HG03066 (cell line): ENCODE results near the gene PDS5A.
"Not testable (repeated sequence)": the region's sequence is repeated elsewhere in the genome, so short reads cannot be mapped to it uniquely, and the experiment has no call there.

Experiments
- ATAC-seq: cut with Tn5 transposase; IDR thresholded peaks from one replicate; pipeline ENCODE4 v1.9.1; 2021; ENCODE audit warnings: low read depth; ENCODE audit not compliant: unreplicated experiment

Gene PDS5A

DNA sequence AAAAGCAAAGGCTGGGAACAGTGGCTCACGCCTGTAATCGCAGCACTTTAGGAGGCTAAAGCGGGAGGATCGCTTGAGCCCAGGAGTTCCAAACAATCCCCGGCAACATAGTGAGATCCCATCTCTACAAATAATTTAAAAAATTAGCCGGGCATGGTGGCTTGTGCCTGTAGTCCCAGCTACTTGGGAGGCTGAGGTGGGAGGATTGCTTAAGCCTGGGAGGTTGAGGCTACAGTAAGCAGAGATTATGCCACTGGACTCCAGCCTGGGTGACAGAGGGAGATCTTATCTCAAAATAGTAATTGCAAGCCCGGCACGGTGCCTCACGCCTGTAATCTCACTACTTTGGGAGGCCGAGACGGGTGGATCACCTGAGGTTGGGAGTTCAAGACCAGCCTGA is 139.3 kb downstream of the PDS5A start:
- ATAC-seq: not testable (repeated sequence)

DNA sequence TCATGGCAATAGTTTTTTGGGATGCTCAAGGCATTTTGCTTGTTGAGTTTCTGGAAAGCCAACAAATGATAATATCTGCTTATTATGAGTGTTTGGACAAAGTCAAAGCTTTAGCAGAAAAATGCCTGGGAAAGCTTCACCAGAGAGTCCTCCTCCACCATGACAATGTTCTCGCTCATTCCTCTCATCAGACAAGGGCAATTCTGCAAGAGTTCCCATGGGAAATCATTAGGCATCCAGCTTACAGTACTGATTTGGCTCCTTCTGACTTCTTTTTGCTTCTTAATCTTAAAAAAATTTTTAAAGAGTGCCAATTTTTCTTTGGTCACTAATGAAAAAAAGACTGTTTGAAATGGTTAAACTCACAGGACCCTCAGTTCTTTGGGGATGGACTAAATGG is 143.4 kb downstream of the PDS5A start:
- no peak for ATAC-seq

- ATAC-seq: no peak
These were observed 151.9 kb downstream of the PDS5A start for GRCh38 chr4:39825741-39826231.

GRCh38 chr4:39825090-39825489 is 152.6 kb downstream of the PDS5A start:
- no peak for ATAC-seq

DNA sequence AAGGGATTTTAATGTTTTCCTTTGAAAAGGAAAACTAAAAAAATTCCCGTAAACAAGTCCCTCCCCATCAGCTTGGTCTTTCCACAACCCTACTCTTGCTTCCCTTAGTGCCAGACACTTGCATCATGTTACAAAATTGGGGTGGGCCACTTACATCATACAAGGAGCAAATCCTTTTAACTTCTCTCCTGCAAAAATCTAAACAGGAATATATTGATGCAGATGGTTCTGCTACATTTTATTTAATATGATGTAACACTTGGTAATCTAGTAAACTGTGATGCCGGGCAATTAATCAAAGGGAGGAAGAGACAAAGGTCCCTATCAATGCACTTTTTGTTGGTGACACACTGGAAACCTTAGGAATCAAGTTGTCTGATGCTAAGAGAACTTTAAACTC is 154.5 kb downstream of the PDS5A start:
- no peak for ATAC-seq

DNA sequence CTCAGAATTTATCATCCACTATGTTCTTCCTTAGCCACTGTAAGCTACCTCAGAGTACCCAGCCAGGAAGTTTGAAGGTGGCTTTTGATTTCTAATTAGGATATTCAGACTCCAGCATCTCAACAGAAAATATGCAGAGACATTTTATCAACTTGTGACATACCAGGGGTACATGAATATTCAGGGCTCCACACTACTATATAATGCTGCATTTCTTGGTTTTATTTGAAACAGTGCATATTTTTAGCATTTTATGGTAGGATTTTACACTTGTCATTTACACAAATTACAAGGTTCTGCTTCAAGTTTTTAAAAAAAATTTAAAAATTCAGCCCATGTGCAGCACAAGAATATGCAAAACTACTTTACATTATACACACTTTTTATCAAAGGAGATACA is 155.0 kb downstream of the PDS5A start:
- ATAC-seq: no peak

GRCh38 chr4:39821951-39822350 is 155.8 kb downstream of the PDS5A start:
- ATAC-seq: no peak

- ATAC-seq: no peak
These were observed 157.5 kb downstream of the PDS5A start for GRCh38 chr4:39820186-39820585.

GRCh38 chr4:39818646-39819045 is 159.1 kb downstream of the PDS5A start:
- no peak for ATAC-seq

GRCh38 chr4:39814403-39815185 is 163.1 kb downstream of the PDS5A start:
- ATAC-seq: no peak

GRCh38 chr4:39813761-39814160 is 163.9 kb downstream of the PDS5A start:
- not testable (repeated sequence) for ATAC-seq

GRCh38 chr4:39813033-39813432 is 164.7 kb downstream of the PDS5A start:
- not testable (repeated sequence) for ATAC-seq

GRCh38 chr4:39812500-39812899 is 165.2 kb downstream of the PDS5A start:
- no peak for ATAC-seq

DNA sequence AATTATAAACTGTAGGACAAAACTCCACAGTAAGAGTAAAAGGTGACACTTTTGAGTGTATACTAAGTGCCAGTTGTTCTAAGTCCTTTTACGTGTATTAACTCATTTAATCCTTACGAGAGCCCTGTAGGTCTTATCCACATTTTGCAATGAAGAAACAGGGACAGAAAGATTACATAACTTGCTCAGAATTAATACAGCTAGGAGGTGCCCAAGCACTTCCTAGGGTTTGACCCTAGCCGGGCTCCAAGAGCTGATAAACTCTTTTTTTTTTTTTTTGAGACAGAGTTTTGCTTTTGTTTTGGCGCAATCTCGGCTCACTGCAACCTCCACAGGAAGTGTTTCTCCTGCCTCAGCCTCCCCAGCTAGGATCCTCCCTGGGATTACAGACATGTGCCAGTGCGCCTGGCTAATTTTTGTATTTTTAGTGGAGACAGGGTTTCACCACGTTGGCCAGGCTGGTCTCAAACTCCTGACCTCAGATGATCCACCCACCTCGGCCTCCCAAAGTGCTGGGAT is 169.4 kb downstream of the PDS5A start:
- ATAC-seq: no peak

- ATAC-seq: no peak
These were observed 175.7 kb downstream of the PDS5A start for GRCh38 chr4:39802005-39802404.

- not testable (repeated sequence) for ATAC-seq
These were observed 184.7 kb downstream of the PDS5A start for GRCh38 chr4:39792976-39793375.

DNA sequence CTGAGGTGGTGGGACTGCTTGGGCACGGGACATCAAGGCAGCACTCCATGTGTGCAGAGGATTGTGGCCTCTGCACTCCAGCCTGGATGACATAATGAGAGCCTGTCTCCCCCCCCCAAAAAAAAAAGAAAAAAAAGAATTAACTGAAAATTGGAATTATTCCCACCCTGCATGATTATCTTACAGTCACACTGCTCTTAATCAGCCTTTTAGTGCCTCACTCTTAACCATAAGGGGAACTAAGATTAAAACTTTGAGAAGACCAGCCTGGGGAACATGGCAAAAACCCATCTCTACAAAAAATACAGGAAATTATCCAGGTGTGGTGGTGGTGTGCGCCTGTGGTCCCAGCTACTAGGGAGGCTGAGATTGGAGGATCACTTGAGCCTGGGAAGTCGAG is 185.2 kb downstream of the PDS5A start:
- no peak for ATAC-seq

DNA sequence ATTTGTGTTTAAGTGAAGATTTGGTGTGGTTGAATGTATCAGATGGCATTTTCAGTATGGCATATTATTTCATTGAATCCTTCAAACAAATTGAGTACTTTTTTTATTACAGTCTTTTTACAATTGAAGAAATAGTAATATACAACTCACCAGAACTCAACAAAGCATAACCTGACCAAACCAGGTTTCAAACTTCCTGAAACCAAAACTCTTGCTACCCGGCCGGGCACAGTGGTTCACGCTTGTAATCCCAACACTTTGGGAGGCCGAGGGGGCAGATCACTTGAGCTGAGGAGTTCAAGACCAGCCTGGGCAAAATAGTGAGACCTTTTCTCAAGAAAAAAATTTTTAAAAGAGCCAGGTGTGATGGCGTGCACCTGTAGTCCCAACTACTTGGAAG is 185.6 kb downstream of the PDS5A start:
- no peak for ATAC-seq

- ATAC-seq: no peak
These were observed 190.9 kb downstream of the PDS5A start for GRCh38 chr4:39786838-39787237.

DNA sequence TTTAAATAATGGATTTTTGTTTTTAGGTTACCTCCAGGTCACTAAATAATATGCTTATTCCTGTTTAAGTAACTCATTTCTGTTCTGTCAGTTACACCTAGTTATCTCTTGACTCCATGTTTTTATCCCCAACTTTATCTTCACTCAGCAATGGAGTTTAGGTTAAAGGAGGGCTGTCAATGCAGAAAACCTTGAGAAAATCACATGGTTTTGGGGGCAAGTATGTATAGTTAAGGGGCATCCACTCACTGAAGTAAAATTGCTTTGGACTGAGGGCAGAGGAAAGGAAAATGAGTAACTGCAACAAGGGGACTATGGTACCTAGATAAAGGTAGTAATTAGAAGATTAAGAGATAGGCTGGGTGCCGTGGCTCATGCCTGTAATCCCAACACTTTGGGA is 192.6 kb downstream of the PDS5A start:
- ATAC-seq: no peak

- ATAC-seq: not testable (repeated sequence)
These were observed 195.7 kb downstream of the PDS5A start for GRCh38 chr4:39781988-39782387.
